Right kidney (tissue), 1 donor: ENCODE results near the gene JADE2.

ENCODE experiments used
- DNase-seq: peaks from one replicate; pipeline ENCODE4 v3.0.0-alpha.2; 2016

JADE2 gene

DNA sequence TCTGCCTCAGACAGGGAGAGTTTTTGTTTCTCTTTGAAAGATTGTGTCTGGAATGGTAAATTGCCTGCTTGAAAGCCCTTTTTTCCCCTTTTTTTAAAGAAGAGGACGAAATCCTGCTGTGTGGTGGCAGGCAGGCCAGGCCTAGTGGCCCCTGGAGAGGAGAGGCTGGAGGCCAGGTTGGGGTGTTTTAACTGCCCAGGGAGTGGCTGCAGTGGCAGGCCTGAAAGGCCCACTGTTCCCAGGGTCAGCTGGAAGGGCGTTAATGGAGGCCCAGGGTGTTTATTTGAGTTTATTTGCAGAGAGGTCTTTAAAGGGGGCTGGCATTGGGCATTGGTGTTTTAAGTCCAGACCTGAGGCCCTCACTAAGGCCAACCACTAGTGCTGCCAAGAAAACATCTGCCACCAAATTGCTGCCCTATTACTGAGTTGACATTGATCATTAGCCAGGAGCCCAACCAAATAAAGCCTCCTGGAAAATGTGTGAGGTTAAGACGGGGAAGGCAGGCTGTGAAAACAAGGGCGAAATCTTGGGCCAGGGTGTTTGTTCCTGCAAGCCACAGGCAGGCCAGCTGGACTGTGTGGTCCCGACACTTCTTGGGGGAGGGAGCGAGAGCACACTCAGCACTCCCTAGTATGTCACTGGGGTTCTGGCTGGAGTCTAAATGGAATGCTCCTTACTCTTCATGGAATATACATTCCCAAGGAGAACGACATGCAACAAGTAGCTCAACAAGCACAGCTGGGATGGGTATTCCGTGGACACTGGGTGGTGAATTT is 5.0 kb downstream of the JADE2 start:
- no peak for DNase-seq

DNA sequence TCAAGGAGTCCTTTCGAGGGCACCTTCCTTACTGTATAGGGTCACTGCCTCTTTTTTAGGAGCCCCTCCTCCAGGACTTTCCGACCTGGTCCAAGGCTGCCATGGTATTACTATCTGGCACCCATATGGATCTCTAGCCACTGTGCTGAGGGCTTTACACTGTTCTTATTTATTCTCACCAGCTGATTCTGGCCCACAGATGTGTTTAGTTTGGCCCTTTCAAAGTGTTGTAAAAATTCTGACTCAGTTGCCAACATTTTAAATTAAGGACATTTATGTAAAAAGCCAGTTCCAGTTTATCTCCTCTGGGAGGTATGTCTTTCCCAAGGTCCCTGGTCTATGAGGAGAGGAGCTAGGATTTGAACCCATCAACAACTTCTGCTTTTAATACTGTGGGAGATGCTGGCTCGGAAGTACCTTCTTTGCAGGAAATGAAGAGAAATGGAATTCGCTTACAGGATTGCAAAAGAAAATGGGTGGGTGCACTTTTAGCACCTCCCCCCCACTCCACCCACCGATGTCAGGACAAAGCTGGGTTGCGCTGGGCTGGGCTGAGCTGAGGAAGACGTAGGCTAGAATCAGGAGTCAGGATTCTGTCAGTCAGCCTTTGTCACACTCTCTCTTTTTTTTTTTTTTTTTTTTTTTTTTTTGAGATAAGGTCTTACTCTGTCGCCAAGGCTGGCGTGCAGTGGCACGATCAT is 7.8 kb downstream of the JADE2 start:
- DNase-seq: no peak

DNA sequence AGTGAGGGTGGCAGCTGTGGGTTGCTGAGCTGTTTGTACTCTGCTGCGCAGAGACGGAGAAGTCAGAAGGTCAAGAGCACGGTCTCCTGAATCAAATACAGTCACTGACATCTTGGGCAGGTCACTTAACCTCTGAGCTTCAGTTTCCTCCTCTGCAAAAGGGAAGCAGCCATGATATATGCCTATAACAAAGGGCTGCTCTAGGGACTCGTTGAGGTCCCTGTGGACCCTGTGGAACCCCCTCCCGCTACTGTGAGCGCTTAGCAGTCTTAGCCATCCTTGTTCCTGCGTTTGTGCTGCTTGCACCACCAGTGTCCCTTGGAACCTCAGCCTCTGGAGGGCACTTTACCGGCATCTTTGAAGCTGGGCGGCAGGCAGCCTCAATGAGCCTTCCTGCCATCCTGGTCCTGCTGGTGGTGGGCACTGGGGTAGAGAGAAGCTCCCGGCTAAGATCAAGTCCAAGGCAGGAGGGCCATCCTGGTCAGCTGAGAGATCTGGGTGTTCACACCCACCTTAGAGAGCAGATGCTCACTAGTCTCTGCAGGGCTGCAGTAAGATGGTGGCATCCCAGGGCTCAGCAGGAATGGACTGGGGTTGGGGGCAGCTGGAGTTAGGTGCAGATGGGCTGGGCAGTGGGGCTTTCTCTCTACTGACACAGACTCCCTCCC is 8.7 kb downstream of the JADE2 start:
- DNase-seq: no peak

GRCh38 chr5:134534726-134535110 is 9.2 kb downstream of the JADE2 start:
- no peak for DNase-seq

DNA sequence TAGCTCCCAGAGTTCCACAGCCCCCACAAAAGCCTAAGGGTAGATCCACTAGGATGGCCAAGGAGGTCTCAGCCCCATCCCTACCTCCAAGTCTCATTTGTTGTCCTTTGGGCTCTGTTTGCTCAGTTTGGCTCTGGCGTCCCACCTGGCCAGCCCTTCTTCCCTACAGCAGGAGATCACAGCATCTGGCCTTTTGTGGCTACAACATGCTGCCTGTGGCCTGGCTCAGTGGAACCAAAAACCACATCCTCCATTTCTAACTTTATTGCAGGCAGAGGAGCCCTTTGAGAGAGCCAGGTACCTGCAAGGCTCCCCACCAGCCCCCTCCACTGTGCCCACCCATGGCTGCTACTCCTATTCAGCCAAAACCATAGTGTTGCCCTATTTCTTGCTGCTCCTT is 11.4 kb downstream of the JADE2 start:
- no peak for DNase-seq

DNA sequence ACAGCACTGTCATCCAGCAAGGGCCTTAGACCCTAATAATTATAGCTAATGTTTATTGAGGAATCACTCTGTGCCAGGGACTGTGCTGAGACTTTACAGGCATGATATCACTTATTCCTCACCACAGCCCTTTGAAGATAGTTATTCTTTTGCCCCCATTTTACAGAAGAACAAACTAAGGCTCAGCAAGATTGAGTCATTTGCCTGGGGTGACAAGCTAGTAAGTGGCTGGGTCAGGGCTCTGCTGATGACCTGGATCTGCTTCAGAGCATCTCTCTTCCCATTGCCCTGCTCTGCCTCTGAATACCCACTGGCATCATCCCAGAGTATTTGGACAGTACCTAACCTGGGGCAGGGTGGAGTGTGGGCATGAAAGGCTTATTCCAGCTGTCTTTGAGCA is 11.8 kb downstream of the JADE2 start:
- DNase-seq: no peak

GRCh38 chr5:134538296-134538695 is 12.8 kb downstream of the JADE2 start:
- no peak for DNase-seq

DNA sequence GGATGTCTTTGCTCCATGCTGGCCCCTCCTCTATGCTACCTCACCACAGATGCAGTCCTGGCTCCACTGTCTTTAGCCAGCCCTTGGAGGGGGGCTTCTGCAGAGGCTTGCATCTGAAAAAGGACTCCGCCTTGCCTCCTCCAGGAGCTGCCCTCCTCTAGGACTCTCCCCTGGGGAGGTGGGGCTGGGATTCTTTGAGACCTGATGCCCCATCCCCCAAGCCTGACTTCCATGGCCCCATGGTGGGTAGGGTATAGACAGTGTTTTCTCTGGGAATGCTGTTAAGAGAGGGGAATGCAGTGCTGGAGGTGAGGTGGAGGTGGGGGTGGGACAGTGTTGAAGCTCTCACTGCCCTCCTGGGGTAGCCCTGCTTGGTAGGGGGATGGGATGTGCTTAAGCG is 14.3 kb downstream of the JADE2 start:
- no peak for DNase-seq

- DNase-seq: no peak
Observed at GRCh38 chr5:134540747-134541733, 15.6 kb downstream of the JADE2 start.

DNA sequence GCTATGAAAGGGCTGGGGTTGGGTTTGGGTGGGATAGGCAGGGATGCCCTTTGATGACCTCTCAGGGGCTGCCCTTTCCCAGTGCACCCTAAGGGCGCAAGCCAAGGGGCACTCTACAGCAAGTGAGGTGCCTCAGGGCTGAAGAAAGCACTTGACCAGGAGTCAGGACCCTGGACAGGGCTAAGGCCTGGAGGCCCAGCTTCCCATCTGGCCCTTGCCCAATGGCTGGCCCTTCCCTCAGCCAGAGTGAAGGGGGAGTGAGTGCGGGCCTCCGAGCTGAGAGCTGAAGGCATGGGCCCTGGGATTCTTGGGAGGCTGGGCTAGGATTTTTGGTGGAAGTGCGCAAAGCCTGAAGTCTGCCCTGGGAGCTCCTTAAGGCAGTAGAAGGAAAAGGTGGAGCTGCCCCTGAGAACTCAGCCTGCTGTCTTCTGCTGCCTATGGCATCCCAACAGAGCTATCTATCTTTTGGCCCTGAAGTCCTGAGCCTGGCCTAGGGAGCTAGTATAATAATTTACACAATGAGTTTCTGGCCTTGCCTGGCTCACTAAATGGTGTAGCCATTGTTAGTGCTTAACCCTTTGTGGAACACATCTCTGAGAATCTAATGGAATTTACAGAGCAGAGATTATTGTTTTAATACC is 16.4 kb downstream of the JADE2 start:
- peak; percentile 27 for DNase-seq

DNA sequence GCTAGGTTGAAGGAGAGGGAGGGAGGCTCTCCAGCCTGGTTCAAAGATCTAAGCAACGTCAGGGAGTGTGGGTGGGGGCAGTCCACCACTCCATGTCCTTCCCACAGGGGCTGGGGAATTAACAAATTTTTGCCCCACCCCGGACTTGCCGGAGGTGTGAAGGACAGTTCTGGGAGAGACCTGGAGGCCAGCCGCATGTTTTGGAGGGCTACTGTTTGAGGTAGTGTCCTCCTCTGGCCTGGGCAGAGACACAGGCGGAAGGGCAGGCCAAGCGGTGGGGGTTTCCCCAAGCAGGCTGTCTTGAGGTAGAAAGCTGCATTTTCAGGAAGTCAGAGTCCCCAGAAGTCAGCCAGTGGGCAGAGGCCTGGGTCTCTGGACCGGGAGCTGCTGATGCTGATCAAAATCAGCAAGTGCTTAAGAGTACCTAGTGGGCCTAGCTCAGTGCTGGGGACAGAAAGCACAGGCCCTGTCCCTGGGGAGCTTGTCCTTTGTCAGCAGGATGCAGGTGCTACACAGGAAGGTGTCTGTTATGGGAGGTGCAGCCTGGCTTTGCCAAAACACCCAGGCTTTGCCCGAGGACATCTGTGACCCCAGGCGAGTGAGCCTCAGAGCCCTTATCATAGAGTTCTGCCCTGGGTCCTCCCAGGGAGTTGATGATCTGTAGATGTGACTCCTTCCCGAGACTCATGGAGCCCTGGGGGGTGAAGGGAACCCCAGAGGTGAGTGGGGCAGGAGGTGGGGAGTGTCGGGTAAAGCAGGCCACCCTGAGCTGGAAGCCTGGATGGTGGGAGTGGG is 18.5 kb downstream of the JADE2 start:
- no peak for DNase-seq

GRCh38 chr5:134545070-134545868 is 19.8 kb downstream of the JADE2 start:
- DNase-seq: no peak

GRCh38 chr5:134547066-134547465 is 21.6 kb downstream of the JADE2 start:
- no peak for DNase-seq

DNA sequence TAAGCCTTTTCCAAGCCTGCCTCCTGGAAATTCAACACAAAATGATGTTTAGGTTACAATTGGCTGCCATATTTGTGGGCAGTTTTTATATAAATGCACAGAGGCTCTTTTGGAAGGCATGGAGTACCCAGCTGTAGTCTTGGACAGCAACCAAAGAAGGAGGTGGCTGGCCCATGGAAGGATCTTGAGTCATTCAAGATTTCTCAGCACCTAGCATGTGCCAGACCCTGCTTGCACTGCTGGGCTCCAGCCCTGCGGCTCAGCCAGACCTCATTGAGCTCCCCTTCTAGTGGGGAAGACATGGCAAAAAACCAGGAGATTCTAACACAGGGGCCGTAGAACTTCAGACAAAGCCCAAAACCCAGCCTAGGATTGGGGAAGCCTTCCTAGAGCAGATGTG is 22.1 kb downstream of the JADE2 start:
- no peak for DNase-seq

GRCh38 chr5:134547999-134548658 is 22.7 kb downstream of the JADE2 start:
- no peak for DNase-seq

DNA sequence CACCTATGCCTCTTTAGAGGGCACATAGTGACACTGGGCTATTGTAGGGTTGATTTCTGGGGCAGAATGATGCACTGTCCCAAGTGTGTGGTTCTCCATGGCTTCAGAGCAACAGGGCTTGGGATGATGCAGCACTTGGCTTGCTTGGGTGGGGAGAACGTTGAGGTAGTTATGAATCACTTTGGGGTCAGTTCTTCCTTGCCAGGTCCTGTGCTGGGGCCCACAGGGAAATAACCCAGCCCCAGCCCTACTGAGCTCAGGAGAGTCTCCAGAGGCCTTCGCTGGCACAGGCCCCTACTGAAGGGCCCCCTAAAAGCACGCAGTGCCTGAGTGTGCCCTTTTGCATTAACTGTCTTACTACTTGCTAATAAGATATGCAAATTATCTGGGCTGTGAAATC is 24.2 kb downstream of the JADE2 start:
- DNase-seq: no peak

- no peak for DNase-seq
Observed at GRCh38 chr5:134550271-134551214, 25.1 kb downstream of the JADE2 start.

DNA sequence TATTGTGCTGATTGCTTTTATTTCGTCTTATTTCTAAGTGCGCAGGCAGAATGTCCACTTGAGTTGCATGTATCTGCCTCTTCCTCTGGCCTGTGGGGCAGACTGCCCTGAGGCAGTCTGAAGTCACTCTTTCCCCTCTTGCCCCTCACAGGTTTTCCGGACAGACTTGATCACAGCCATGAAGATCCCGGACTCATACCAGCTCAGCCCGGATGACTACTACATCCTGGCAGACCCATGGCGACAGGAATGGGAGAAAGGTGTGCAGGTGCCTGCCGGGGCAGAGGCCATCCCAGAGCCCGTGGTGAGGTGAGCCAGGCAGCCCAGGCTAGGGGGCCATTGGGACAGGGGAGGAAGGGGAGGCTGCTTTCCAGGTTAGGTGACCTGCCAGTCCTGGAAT is 26.4 kb downstream of the JADE2 start:
- DNase-seq: no peak
